Left colon (tissue), 2 donors: ENCODE results near the gene SASH1. TPM values are rescaled to one million over a fixed set of nuclear protein-coding genes. Genes with fewer than 3 reads are reported as not detected.
"Not testable (repeated sequence)": the region's sequence is repeated elsewhere in the genome, so short reads cannot be mapped to it uniquely, and the experiment has no call there.

Experiments
- ATAC-seq: fragments of 200-7000 bp; cut with Tn5 transposase; one replicate; pipeline ENCODE4 v1.9.1; 2020; ENCODE audit warnings: mild to moderate bottlenecking, moderate library complexity
- DNase-seq, 2 donors: peaks; one replicate each; pipeline ENCODE4 v3.0.0-alpha.2; 2020
- intact Hi-C, 2 donors: fragments of 100-400 bp; cut with DNase I in 1 of 2; cut with micrococcal nuclease in 1 of 2; formaldehyde crosslinking; loops; one replicate each; pipeline versions ENCODE4 v1.11.2 to v1.14.0; 2022; cut with DNase I, micrococcal nuclease
- total RNA-seq, 2 donors: library from RNA; stranded (reverse); fragmentation: NEBNext Ultra II Directional; extraction: Animal tissue kit (Norgen Biotek cat#: 25700); gene quantifications; one replicate each; pipeline ENCODE4 v1.2.1, GENCODE V29; 2021
- donor health status: DM: no; HTN: no; CAD: no.
- donor health status: DM: yes; HTN: yes; CAD: no.

Gene SASH1
- total RNA-seq, 2 donors from 2014 or later, result 19.6 to 24.4 TPM

GRCh38 chr6:148358196-148358785 is 15.7 kb downstream of the SASH1 start:
- DNase-seq (no peak), ATAC-seq (no peak)
- intact Hi-C loops, result no loop called here

GRCh38 chr6:148359228-148359627 is 16.6 kb downstream of the SASH1 start:
- no peak for ATAC-seq
- DNase-seq, result no peak
- intact Hi-C loops, result no loop called here

GRCh38 chr6:148364056-148364824 is 21.6 kb downstream of the SASH1 start:
- DNase-seq, result no peak
- no peak for ATAC-seq
- intact Hi-C loops, result no loop called here

- DNase-seq (no peak), ATAC-seq (no peak)
- intact Hi-C loops, result no loop called here
Measured at GRCh38 chr6:148365041-148365440, 22.4 kb downstream of the SASH1 start.

- ATAC-seq (no peak), DNase-seq (peak in 1 of 2 donors; percentile 36)
- intact Hi-C loops, result no loop called here
Measured at GRCh38 chr6:148367411-148368024, 24.9 kb downstream of the SASH1 start.

- DNase-seq (no peak), ATAC-seq (no peak)
- intact Hi-C loops, result no loop called here
Measured at GRCh38 chr6:148370176-148370575, 27.5 kb downstream of the SASH1 start.

GRCh38 chr6:148374040-148374774 is 31.6 kb downstream of the SASH1 start:
- DNase-seq (no peak), ATAC-seq (peak; percentile 78)
- intact Hi-C loops, result no loop called here

GRCh38 chr6:148375401-148375800 is 32.8 kb downstream of the SASH1 start:
- ATAC-seq (no peak), DNase-seq (no peak)
- intact Hi-C loops, result no loop called here

- intact Hi-C loops, result no loop called here
- no peak for DNase-seq
- no peak for ATAC-seq
Measured at GRCh38 chr6:148379481-148379880, 36.8 kb downstream of the SASH1 start.

- DNase-seq, result no peak
- intact Hi-C loops, result no loop called here
- ATAC-seq, result no peak
Measured at GRCh38 chr6:148379966-148380713, 37.5 kb downstream of the SASH1 start.

GRCh38 chr6:148382051-148382450 is 39.4 kb downstream of the SASH1 start:
- DNase-seq, ATAC-seq, intact Hi-C loops: not testable (repeated sequence)

GRCh38 chr6:148382861-148383260 is 40.2 kb downstream of the SASH1 start:
- no peak for ATAC-seq
- intact Hi-C loops, result no loop called here

GRCh38 chr6:148383658-148384368 is 41.2 kb downstream of the SASH1 start:
- intact Hi-C loops, result no loop called here

More at GRCh38 chr6:148382861-148383260, 40.2 kb downstream of the SASH1 start:
- no peak for DNase-seq

GRCh38 chr6:148385379-148385778 is 42.7 kb downstream of the SASH1 start:
- ATAC-seq, result no peak
- no peak for DNase-seq
- intact Hi-C loops, result no loop called here

More at GRCh38 chr6:148383658-148384368, 41.2 kb downstream of the SASH1 start:
- no peak for ATAC-seq
- DNase-seq, result no peak

- intact Hi-C loops, result no loop called here
- DNase-seq, result no peak
- no peak for ATAC-seq
Measured at GRCh38 chr6:148388521-148388920, 45.9 kb downstream of the SASH1 start.

- ATAC-seq, result no peak
- DNase-seq, result no peak
- intact Hi-C loops, result no loop called here
Measured at GRCh38 chr6:148389086-148389485, 46.4 kb downstream of the SASH1 start.

- DNase-seq (no peak), ATAC-seq (no peak)
- intact Hi-C loops, result no loop called here
Measured at GRCh38 chr6:148389917-148390316, 47.3 kb downstream of the SASH1 start.

GRCh38 chr6:148392127-148392526 is 49.5 kb downstream of the SASH1 start:
- intact Hi-C loops, DNase-seq, ATAC-seq: not testable (repeated sequence)
